Right renal pelvis (tissue), 4 donors: Measurements from ENCODE around the gene FN3K. TPM values are rescaled to one million over a fixed set of nuclear protein-coding genes. Genes with fewer than 3 reads are reported as not detected.
"Not testable (repeated sequence)": the region's sequence is repeated elsewhere in the genome, so short reads cannot be mapped to it uniquely, and the experiment has no call there.

ENCODE experiments used
- DNase-seq, 4 donors: peaks; one replicate each; pipeline ENCODE4 v3.0.0-alpha.2; 2013; ENCODE audit warnings: low read depth in 4 of 4, low spot score in 3 of 4, missing footprints in 1 of 4
- polyA plus RNA-seq, 4 donors: library from polyadenylated mRNA; unstranded; fragments of 120-200 nt; gene quantifications; one replicate each; pipeline ENCODE4 v1.2.1, GENCODE V29; 2013; ENCODE audit not compliant: insufficient read length in 4 of 4

The FN3K gene
- polyA plus RNA-seq, 4 donors, result 20.1 to 36.3 (median 24.2) TPM

DNA sequence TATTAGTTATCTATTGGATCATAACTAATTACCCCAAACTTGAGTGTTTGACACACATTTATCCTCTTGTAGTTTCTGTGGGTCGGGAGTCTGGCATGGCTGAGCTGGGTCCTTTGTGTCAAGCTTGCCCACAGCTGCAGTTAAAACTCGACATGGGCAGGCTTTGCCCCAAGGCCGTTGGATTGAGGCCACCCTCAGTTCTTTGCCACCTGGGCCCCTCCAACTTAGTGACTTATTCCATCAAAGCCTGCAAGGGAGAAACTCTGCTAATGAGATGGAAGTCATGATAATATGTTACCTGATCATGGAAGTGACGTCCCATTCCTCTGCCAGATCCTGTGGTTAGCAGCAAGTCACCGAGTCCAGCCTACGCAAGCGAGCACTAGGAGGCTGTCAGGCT, 33.6 kb downstream of the FN3K start:
- no peak for DNase-seq

- no peak for DNase-seq
These were observed 36.6 kb downstream of the FN3K start for GRCh38 chr17:82772026-82772425.

GRCh38 chr17:82774456-82774855, 39.0 kb downstream of the FN3K start:
- not testable (repeated sequence) for DNase-seq

GRCh38 chr17:82775001-82775823, 39.8 kb downstream of the FN3K start:
- DNase-seq, result no peak

DNA sequence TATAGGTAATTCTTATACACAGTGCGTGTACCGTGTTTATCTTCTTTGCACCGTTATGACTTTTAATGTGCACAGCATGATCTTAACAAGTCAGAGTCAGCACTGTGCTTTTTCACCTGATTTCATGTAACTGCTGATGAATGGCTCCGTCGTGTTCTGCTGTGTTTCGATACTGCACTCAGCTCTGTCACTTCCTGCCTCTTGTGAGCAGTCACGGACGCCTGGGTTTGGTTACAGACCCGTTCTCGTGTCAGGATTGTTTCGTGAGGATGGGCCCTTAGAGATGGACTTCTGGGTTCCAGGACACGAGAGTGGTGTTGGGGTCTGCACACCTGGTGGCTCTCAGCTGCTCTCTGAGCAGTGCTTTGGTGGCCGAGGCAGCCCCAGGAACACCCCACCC, 41.0 kb downstream of the FN3K start:
- DNase-seq, result no peak

DNA sequence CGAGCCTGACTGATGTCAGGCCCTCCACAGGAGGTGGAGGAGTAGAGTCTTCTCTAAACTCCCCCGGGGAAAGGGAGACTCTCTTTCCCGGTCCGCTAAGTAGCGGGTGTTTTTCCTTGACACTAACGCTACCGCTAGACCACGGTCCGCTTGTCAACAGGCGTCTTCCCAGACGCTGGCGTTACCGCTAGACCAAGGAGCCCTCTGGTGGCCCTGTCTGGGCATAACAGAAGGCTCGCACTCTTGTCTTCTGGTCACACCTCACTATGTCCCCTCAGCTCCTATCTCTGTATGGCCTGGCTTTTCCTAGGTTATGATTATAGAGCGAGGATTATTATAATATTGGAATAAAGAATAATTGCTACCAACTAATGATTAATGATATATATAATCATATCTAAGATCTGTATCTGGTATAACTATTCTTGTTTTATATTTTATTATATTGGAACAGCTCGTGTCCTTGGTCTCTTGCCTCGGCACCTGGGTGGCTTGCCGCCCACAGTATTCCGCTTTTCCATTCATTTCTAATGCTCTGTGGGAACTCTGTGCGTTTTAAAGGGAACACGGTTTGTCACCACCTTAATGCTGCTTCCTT, 42.5 kb downstream of the FN3K start:
- not testable (repeated sequence) for DNase-seq

DNA sequence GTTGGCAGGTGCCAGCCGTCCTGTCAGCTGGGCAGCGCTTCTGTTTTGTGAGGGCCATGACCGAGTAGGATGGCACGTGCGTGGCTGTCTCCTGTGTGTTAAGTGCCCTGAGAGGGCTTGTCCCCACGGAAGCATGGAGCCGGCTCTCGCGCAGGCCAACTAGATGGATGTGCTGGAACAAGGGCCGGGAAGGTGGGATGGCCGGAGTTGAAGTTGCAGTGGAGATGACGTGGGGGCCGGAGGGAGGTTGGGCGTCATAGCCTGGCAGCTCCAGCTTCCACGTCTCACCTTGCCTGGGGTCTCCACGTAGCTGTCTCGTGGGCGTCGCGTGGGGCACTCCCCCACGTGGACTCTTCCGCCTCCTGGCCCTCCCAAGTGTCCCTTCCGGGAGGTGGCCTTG, 44.1 kb downstream of the FN3K start:
- no peak for DNase-seq

- DNase-seq, result no peak
These were observed 44.8 kb downstream of the FN3K start for GRCh38 chr17:82780195-82780594.

DNA sequence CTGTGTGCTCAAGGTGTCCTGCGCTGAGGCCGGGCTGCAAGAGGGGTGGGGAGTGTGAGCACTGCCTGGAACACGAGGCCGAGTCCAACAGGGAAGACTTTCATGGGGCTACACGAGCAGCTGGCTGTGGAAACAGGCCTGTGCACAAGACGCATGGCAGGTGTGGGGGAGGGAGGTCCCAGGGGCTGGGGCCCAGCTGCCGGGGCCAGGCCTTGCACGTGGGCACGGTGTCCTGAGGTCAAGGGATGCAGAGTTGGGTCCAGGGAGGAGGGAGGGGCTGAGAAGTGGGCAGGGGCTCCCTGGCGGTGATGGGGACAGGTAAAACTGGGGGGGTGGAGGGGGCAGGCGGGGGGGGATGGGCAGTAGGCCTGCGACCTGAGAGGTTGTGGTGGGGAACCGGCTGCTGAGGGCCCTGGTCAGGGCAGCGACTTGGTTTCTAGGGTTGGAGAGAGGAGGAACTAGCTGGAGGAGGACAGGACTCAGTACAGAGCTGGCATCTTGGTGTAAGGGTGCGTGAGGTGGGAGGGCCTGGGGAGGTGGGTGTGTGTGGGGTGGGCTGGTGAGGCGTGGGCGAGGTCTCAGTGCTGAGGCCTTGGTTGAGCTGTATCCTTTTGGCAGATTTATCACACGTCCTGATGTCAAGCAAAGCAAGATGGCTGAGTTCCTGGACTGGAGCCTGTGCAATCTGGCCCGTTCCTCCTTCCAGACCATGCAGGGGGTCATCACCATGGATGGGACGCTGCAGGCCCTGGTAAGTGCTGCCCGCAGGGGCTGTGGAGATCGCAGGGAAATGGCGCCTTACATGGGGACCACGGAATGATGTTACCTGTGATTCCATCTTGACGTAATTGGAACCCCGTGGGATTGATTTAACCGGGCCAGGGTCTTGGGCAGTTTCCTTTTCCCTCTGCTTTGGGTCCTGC, 45.8 kb downstream of the FN3K start:
- DNase-seq, result no peak

DNA sequence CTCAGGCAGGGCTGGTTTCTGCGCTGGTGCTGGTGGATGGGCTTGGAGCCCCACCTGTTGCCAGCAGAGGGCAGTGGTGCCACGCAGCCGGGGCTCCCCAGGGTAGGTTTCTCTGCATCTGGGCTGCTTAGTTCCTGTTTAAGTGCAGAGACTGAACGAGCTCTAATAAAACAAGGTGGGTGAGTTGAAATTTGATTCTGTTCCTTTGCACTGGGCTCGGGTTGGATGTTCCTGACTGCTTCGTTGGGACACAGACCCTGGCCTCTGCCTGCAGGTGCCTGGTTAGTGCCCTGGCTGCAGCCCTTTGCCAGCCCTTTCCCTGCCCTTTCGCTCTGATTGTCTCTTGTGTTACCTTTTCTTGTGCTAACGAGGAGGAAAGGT, 46.5 kb downstream of the FN3K start:
- DNase-seq, result peak; percentile 69 to 74 (median 72)

DNA sequence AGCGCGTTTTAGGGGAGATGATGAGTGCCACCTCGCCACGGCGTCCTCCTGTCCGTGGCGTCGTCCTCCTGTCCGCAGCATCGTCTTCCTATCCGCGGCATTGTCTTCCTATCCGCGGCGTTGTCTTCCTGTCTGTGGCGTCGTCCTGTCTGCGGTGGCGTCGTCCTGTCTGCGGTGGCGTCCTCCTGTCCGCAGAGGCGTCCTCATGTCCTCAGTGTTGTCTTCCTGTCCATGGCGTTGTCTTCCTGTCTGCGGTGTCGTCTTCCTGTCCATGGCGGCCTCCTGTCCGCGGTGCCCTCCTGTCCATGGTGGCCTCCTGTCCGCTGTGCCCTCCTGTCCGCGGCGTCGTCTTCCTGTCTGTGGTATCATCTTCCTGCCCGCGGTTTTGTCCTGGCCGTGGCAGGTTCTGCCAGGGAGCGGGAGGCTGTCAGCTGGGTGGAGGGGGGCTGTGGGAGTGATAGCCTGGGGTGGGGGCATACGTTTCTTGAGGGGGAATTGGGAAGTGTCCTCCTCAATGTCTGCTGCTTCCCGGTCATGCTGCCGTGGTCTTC, 47.3 kb downstream of the FN3K start:
- DNase-seq, result no peak

- no peak for DNase-seq
These were observed 48.1 kb downstream of the FN3K start for GRCh38 chr17:82783498-82783897.

GRCh38 chr17:82785581-82785980, 50.2 kb downstream of the FN3K start:
- not testable (repeated sequence) for DNase-seq

DNA sequence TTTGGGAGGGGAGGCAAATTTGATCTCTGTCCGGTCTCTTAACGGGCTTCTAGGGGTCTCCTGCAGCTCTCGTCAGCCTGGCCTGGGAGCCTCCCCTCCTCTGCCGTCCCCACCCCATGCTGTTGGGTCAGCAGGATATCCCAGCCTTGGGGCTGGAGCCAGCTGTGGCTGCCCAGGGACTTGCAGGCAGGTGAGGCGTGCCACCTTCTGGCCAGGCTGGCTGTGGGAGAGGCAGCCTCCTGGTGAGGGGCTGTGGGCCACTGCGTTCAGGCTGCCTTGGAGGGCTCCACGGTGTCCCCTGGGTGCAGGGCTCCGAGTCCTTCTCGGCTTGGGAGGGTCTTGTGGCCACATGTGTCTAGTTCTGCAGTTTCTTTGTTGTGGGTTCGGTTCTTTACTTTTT, 51.0 kb downstream of the FN3K start:
- DNase-seq, result no peak

- no peak for DNase-seq
These were observed 51.9 kb downstream of the FN3K start for GRCh38 chr17:82787081-82787848.

DNA sequence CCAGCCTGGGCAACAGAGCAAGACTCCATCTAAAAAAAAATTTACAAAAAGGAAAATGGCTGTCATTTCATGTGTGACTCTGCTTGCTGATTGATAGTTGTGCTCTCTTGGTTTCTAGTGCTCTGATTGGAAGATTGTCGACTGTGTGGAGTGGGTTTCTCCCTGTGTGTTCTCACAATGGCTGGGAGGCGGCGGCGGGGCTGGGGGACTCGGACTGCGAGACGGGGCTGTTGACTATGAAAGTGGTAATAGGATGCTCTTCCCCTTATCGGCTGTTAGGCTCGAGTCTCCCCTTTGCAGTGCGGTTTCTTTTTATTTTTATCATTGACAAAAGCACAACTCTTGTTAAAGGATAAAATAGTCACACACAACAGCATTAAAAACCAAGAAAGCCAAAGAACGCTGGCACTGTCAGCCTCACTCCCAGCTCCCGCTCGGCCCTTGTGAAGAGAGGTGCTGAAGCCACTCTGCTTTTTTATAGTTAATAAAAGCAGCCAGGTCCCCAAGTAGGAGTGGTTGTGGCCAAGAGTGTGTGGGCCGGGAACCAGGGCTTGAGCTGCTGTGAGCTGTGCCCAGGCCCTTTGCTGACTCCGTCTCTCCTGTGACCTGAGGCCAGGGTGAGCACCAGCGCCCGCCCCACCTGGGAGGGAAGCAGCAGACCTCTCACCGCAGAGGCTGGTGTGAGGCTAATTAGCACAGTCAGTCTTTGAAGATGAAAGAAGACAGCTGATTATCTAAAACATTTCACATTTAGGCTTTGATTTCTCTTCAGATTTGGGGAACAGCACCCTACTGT, 53.0 kb downstream of the FN3K start:
- DNase-seq, result no peak

- DNase-seq, result no peak
These were observed 53.7 kb downstream of the FN3K start for GRCh38 chr17:82789051-82789592.

DNA sequence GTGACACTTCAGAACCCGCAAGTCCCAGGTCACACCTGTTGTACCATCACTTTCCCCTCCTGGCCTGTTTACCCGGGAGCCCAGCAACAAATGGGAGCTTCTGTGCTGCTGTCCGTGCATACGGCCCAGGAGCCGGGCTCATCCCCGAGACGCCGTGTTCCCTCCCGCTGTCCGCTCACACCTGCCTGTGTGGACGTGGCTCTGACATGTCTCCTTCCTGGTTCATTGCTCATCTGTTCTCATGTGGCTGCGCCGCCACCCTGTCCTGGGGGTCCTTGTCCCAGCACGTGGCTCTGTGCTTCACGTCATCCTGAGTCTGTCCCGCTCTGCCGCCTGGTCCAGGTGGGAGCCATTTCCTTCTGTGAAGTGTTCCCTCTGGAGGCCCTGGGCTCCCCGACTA, 54.4 kb downstream of the FN3K start:
- DNase-seq, result no peak

DNA sequence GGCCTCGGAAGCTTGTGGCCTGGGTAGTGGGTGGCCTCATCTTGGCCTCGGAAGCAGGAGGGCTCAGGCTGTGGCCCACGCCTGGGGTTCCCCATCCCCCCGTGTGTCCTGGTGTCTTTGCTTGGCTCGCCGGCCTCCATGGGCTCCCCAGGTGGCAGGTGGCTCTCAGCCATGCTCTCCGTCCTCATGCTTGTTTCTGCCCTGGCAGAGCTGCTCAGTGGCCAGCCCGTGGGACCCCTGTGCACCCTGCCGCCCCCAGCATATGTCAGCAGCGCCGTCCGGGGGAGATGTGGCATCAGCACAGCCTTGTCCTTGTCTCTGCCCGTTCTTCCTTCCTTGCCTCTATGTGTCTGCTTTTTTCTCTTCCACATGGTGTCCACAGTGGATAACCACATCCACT, 55.0 kb downstream of the FN3K start:
- no peak for DNase-seq
